Thyroid gland (tissue), 4 donors: ENCODE results near the gene SH3BP4.

ENCODE experiments used
- POLR2A ChIP-seq, 2 donors: fragments of 450-650 bp; IDR thresholded peaks; one replicate each; pipeline ENCODE4 v1.6.1; 2017; ENCODE audit warnings: antibody characterized with exemption in 2 of 2, mild to moderate bottlenecking in 2 of 2, moderate library complexity in 1 of 2
- TF ChIP-seq, protein P1 (sequence below), 6 experiments: fragments of 200-600 bp in 3 of 6; fragments of 450-650 bp in 3 of 6; sonication (generic) in 3 of 6; IDR thresholded peaks; one replicate each; pipeline ENCODE4 v1.5.1; 2016 to 2019; ENCODE audit warnings: antibody characterized with exemption in 6 of 6, mild to moderate bottlenecking in 2 of 6, inconsistent platforms in 1 of 6, moderate library complexity in 1 of 6

DNA sequence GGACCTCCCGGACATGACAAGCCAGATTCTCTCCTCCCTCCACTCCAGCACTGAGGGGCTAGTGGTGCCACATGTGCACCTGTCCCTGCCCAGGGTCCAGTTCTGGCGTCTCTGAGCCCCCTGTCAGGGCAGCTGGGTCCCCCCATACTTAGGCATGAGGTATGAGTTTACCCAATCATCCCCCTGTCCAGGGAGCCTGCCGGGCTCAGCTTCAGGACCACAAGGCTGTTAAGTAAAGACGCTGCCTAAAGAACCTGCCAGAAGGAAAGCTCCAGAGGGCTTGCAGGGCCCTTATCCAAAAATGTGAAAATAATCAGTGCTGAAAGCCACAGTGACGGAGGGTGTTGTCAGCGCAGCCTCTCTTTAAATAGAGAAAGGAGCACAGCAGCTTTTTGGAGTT lies 40.0 kb downstream of the SH3BP4 start:
- TF ChIP-seq POLR2A (IDR thresholded peaks at IDR 0.05), result no peak
- TF ChIP-seq, protein P1, sequence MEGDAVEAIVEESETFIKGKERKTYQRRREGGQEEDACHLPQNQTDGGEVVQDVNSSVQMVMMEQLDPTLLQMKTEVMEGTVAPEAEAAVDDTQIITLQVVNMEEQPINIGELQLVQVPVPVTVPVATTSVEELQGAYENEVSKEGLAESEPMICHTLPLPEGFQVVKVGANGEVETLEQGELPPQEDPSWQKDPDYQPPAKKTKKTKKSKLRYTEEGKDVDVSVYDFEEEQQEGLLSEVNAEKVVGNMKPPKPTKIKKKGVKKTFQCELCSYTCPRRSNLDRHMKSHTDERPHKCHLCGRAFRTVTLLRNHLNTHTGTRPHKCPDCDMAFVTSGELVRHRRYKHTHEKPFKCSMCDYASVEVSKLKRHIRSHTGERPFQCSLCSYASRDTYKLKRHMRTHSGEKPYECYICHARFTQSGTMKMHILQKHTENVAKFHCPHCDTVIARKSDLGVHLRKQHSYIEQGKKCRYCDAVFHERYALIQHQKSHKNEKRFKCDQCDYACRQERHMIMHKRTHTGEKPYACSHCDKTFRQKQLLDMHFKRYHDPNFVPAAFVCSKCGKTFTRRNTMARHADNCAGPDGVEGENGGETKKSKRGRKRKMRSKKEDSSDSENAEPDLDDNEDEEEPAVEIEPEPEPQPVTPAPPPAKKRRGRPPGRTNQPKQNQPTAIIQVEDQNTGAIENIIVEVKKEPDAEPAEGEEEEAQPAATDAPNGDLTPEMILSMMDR (IDR thresholded peaks at IDR 0.05), result no peak
